ENCODE measurements around the gene DEPP1.

DEPP1 gene

GRCh38 chr10:44930904-44931620, 47.5 kb downstream of the DEPP1 start:
- no peak for DNase-seq

- no peak for DNase-seq
These were observed 49.0 kb downstream of the DEPP1 start for GRCh38 chr10:44929356-44930255.

- DNase-seq, result no peak
These were observed 50.1 kb downstream of the DEPP1 start for GRCh38 chr10:44928462-44928861.

- no peak for DNase-seq
These were observed 51.3 kb downstream of the DEPP1 start for GRCh38 chr10:44927352-44927751.

- DNase-seq, result no peak
These were observed 51.8 kb downstream of the DEPP1 start for GRCh38 chr10:44926751-44927351.

All from NCI-H2171 treated with DMSO at 0.1 percent for 48 hours (cell line).